ENCODE data around the gene KCNIP4.

KCNIP4 gene

GRCh38 chr4:21954916-21955315 lies 6.3 kb upstream of the KCNIP4 start:
- no peaks in the 10 kb centered on the region for H3K36me3 ChIP-seq (ENCODE audit: insufficient read depth, insufficient read length, low read length)
- no peaks in the 10 kb centered on the region for H3K4me1 ChIP-seq (ENCODE audit: insufficient read depth, insufficient read length)
- H3K4me3 ChIP-seq (ENCODE audit: insufficient read length, low read depth): no peak overlapping the region
- no peak for DNase-seq (ENCODE audit: low read depth, low spot score)
- no peaks in the 10 kb centered on the region for H3K9me3 ChIP-seq (ENCODE audit: insufficient read depth, low read length)
- H3K27me3 ChIP-seq (ENCODE audit: insufficient read depth, insufficient read length): peaks cover 11% of the 10 kb centered on the region
- TF ChIP-seq ZNF274 (IDR thresholded peaks at IDR 0.05; ENCODE audit: low read depth, low read length): no peak
- TF ChIP-seq YY1 (IDR thresholded peaks at IDR 0.05; ENCODE audit: insufficient read depth, insufficient read length): no peak
- TF ChIP-seq SUZ12 (IDR thresholded peaks at IDR 0.05; ENCODE audit: extremely low read depth, insufficient read depth, insufficient read length): no peak
- H3K9ac ChIP-seq (ENCODE audit: insufficient read length, low read depth): no peak overlapping the region

GRCh38 chr4:21953653-21954052 lies 5.1 kb upstream of the KCNIP4 start:
- Histone ChIP-seq H3K4me1 (ENCODE audit: insufficient read depth, insufficient read length) (no peaks in the 10 kb centered on the region), H3K27me3 (ENCODE audit: insufficient read depth, insufficient read length) (peaks cover 22% of the 10 kb centered on the region), H3K4me3 (ENCODE audit: insufficient read length, low read depth) (no peak overlapping the region), H3K36me3 (ENCODE audit: insufficient read depth, insufficient read length, low read length) (no peaks in the 10 kb centered on the region), H3K9ac (ENCODE audit: insufficient read length, low read depth) (no peak overlapping the region), H3K9me3 (ENCODE audit: insufficient read depth, low read length) (no peaks in the 10 kb centered on the region)
- no peak for DNase-seq (ENCODE audit: low read depth, low spot score)
- no peak for TF ChIP-seq SUZ12 (IDR thresholded peaks at IDR 0.05; ENCODE audit: extremely low read depth, insufficient read depth, insufficient read length)
- TF ChIP-seq YY1 (IDR thresholded peaks at IDR 0.05; ENCODE audit: insufficient read depth, insufficient read length): no peak
- TF ChIP-seq ZNF274 (IDR thresholded peaks at IDR 0.05; ENCODE audit: low read depth, low read length): no peak

- no peaks in the 10 kb centered on the region for H3K36me3 ChIP-seq (ENCODE audit: insufficient read depth, insufficient read length, low read length)
- no peaks in the 10 kb centered on the region for H3K9me3 ChIP-seq (ENCODE audit: insufficient read depth, low read length)
- DNase-seq (ENCODE audit: low read depth, low spot score): no peak
- H3K4me3 ChIP-seq (ENCODE audit: insufficient read length, low read depth): no peak overlapping the region
- peaks cover 32% of the 10 kb centered on the region for H3K27me3 ChIP-seq (ENCODE audit: insufficient read depth, insufficient read length)
- TF ChIP-seq SUZ12 (IDR thresholded peaks at IDR 0.05; ENCODE audit: extremely low read depth, insufficient read depth, insufficient read length) (no peak), YY1 (IDR thresholded peaks at IDR 0.05; ENCODE audit: insufficient read depth, insufficient read length) (no peak), ZNF274 (IDR thresholded peaks at IDR 0.05; ENCODE audit: low read depth, low read length) (no peak)
- H3K4me1 ChIP-seq (ENCODE audit: insufficient read depth, insufficient read length): no peaks in the 10 kb centered on the region
- no peak overlapping the region for H3K9ac ChIP-seq (ENCODE audit: insufficient read length, low read depth)
These were observed 4.0 kb upstream of the KCNIP4 start for GRCh38 chr4:21952549-21952948.

- no peak for DNase-seq (ENCODE audit: low read depth, low spot score)
- Histone ChIP-seq H3K36me3 (ENCODE audit: insufficient read depth, insufficient read length, low read length) (no peaks in the 10 kb centered on the region), H3K4me3 (ENCODE audit: insufficient read length, low read depth) (peak overlapping the region; percentile 51), H3K4me1 (ENCODE audit: insufficient read depth, insufficient read length) (no peaks in the 10 kb centered on the region), H3K9ac (ENCODE audit: insufficient read length, low read depth) (peak overlapping the region; percentile 53), H3K27me3 (ENCODE audit: insufficient read depth, insufficient read length) (peaks cover 51% of the 10 kb centered on the region), H3K9me3 (ENCODE audit: insufficient read depth, low read length) (no peaks in the 10 kb centered on the region)
- TF ChIP-seq SUZ12 (IDR thresholded peaks at IDR 0.05; ENCODE audit: extremely low read depth, insufficient read depth, insufficient read length): no peak
- TF ChIP-seq YY1 (IDR thresholded peaks at IDR 0.05; ENCODE audit: insufficient read depth, insufficient read length): no peak
- TF ChIP-seq ZNF274 (IDR thresholded peaks at IDR 0.05; ENCODE audit: low read depth, low read length): no peak
These were observed 493 bp upstream of the KCNIP4 start for GRCh38 chr4:21949073-21949457.

GRCh38 chr4:21947791-21948346 lies 703 bp downstream of the KCNIP4 start:
- no peaks in the 10 kb centered on the region for H3K9me3 ChIP-seq (ENCODE audit: insufficient read depth, low read length)
- peaks cover 51% of the 10 kb centered on the region for H3K27me3 ChIP-seq (ENCODE audit: insufficient read depth, insufficient read length)
- no peak for TF ChIP-seq ZNF274 (IDR thresholded peaks at IDR 0.05; ENCODE audit: low read depth, low read length)
- TF ChIP-seq YY1 (IDR thresholded peaks at IDR 0.05; ENCODE audit: insufficient read depth, insufficient read length): no peak
- TF ChIP-seq SUZ12 (IDR thresholded peaks at IDR 0.05; ENCODE audit: extremely low read depth, insufficient read depth, insufficient read length): no peak
- H3K4me1 ChIP-seq (ENCODE audit: insufficient read depth, insufficient read length): no peaks in the 10 kb centered on the region
- peak overlapping the region; percentile 81 for H3K9ac ChIP-seq (ENCODE audit: insufficient read length, low read depth)
- no peak for DNase-seq (ENCODE audit: low read depth, low spot score)
- H3K36me3 ChIP-seq (ENCODE audit: insufficient read depth, insufficient read length, low read length): no peaks in the 10 kb centered on the region
- peak overlapping the region; percentile 54 for H3K4me3 ChIP-seq (ENCODE audit: insufficient read length, low read depth)

- peaks cover 51% of the 10 kb centered on the region for H3K27me3 ChIP-seq (ENCODE audit: insufficient read depth, insufficient read length)
- no peaks in the 10 kb centered on the region for H3K4me1 ChIP-seq (ENCODE audit: insufficient read depth, insufficient read length)
- no peak overlapping the region for H3K9ac ChIP-seq (ENCODE audit: insufficient read length, low read depth)
- no peak for DNase-seq (ENCODE audit: low read depth, low spot score)
- TF ChIP-seq ZNF274 (IDR thresholded peaks at IDR 0.05; ENCODE audit: low read depth, low read length): no peak
- no peak for TF ChIP-seq YY1 (IDR thresholded peaks at IDR 0.05; ENCODE audit: insufficient read depth, insufficient read length)
- TF ChIP-seq SUZ12 (IDR thresholded peaks at IDR 0.05; ENCODE audit: extremely low read depth, insufficient read depth, insufficient read length): no peak
- no peak overlapping the region for H3K4me3 ChIP-seq (ENCODE audit: insufficient read length, low read depth)
- no peaks in the 10 kb centered on the region for H3K9me3 ChIP-seq (ENCODE audit: insufficient read depth, low read length)
- no peaks in the 10 kb centered on the region for H3K36me3 ChIP-seq (ENCODE audit: insufficient read depth, insufficient read length, low read length)
These were observed 1.7 kb downstream of the KCNIP4 start for GRCh38 chr4:21946858-21947257.

GRCh38 chr4:21921526-21922180 lies 26.9 kb downstream of the KCNIP4 start:
- Histone ChIP-seq H3K27me3 (ENCODE audit: insufficient read depth, insufficient read length) (no peaks in the 10 kb centered on the region), H3K4me1 (ENCODE audit: insufficient read depth, insufficient read length) (no peaks in the 10 kb centered on the region), H3K4me3 (ENCODE audit: insufficient read length, low read depth) (no peak overlapping the region), H3K9me3 (ENCODE audit: insufficient read depth, low read length) (no peaks in the 10 kb centered on the region), H3K36me3 (ENCODE audit: insufficient read depth, insufficient read length, low read length) (no peaks in the 10 kb centered on the region), H3K9ac (ENCODE audit: insufficient read length, low read depth) (no peak overlapping the region)
- TF ChIP-seq ZNF274 (IDR thresholded peaks at IDR 0.05; ENCODE audit: low read depth, low read length) (no peak), SUZ12 (IDR thresholded peaks at IDR 0.05; ENCODE audit: extremely low read depth, insufficient read depth, insufficient read length) (no peak)
- no peak for DNase-seq (ENCODE audit: low read depth, low spot score)
